Pancreas (tissue), 10 donors: ENCODE results near the gene CREB3. TPM values are rescaled to one million over a fixed set of nuclear protein-coding genes. Genes with fewer than 3 reads are reported as not detected.

ENCODE experiments used
- ATAC-seq, 4 donors: fragments of 200-7000 bp; cut with Tn5 transposase; one replicate each; pipeline versions ENCODE4 v1.8.0 to v1.9.1; 2020; ENCODE audit warnings: mild to moderate bottlenecking in 4 of 4, moderate library complexity in 4 of 4
- DNase-seq, 6 donors: peaks; one replicate each; pipeline ENCODE4 v3.0.0-alpha.2; 2020
- FAIRE-seq: peaks from 2 replicates; lab custom pipeline; 2012; peaks lifted over from hg19 to GRCh38; lab: Jason Lieb, UNC
- H3K27ac ChIP-seq, 4 donors: fragments of 200-600 bp; sonication (generic); 1 replicate in 3 of 4; 2 replicates in 1 of 4; pipeline versions ENCODE4 v1.5.0 to v1.8.0; 2020
- H3K27me3 ChIP-seq, 4 donors: fragments of 200-600 bp; one replicate each; pipeline ENCODE4 v1.8.0; 2021
- H3K36me3 ChIP-seq, 3 donors: fragments of 200-600 bp; sonication (generic) in 1 of 3; one replicate each; pipeline versions ENCODE4 v1.5.0 to v1.8.0; 2020 to 2021
- H3K4me1 ChIP-seq, 3 donors: fragments of 200-600 bp; one replicate each; pipeline ENCODE4 v1.8.0; 2021
- H3K4me3 ChIP-seq, 4 donors: fragments of 200-600 bp; sonication (generic) in 2 of 4; one replicate each; pipeline versions ENCODE4 v1.5.0 to v1.8.0; 2020 to 2021
- H3K9me3 ChIP-seq, 4 donors: fragments of 200-600 bp; one replicate each; pipeline ENCODE4 v1.8.0; 2021
- CTCF ChIP-seq, 4 donors: fragments of 200-600 bp; sonication (generic) in 3 of 4; IDR thresholded peaks; one replicate each; pipeline versions ENCODE4 v1.5.0 to v1.8.0; 2021; ENCODE audit warnings: antibody characterized with exemption in 4 of 4
- WGBS, 2 donors: extraction: QIAGEN DNeasy Blood & Tissue Kit; methylation state at CpG; one replicate each; pipeline ENCODE4 v1.1.7; 2013; 5-methylcytosine and 5-hydroxymethylcytosine counted together
- intact Hi-C, 3 donors: fragments of 100-400 bp; cut with DNase I; formaldehyde crosslinking; loops; one replicate each; pipeline versions ENCODE4 v1.11.1 to v1.14.2; 2022
- polyA plus RNA-seq, 2 donors: library from polyadenylated mRNA; stranded (reverse); fragments of 200-250 nt; gene quantifications; one replicate each; pipeline ENCODE4 v1.2.3, GENCODE V29; 2013
- total RNA-seq, 6 donors: library from RNA; stranded (reverse); fragmentation: NEBNext Ultra II Directional in 4 of 6; extraction: Animal tissue kit (Norgen Biotek cat#: 25700) in 4 of 6; gene quantifications; one replicate each; pipeline versions ENCODE4 v1.2.1 to v1.2.4, GENCODE V29; 2021 to 2023
- donor health status: healthy with polysubstance abuse.
- donor health status: DM: no; HTN: no; CAD: no; lungs with moderate emphysema.
- donor health status: DM: no; HTN: no; CAD: no.
- donor health status: control.
- donor health status: control.
- donor health status: Bipolar disorder and iron deficiency.
- donor health status: DM: yes; HTN: yes; CAD: no.
- donor health status: DM: no; HTN: no; CAD: no.
- donor health status: DM: no; HTN: no; CAD: no.
- donor health status: DM: yes; HTN: yes; CAD: no.

The CREB3 gene
- total and polyA plus RNA-seq, 8 donors, result 15.7 to 29.6 (median 20.5) TPM

GRCh38 chr9:35774907-35775635, 42.6 kb downstream of the CREB3 start:
- no peak overlapping the region for H3K4me3 ChIP-seq
- no peaks in the 10 kb centered on the region for H3K9me3 ChIP-seq
- FAIRE-seq (no peak), DNase-seq (no peak), ATAC-seq (peak in 1 of 4 donors; percentile 5)
- H3K4me1 ChIP-seq, result peaks cover 12 to 25% (median 19%) of the 10 kb centered on the region in 3 donors
- no peaks in the 10 kb centered on the region for H3K36me3 ChIP-seq
- intact Hi-C loops, result no loop called here
- no peak overlapping the region for H3K27ac ChIP-seq
- WGBS, 2 donors, result 81 to 84% methylated on average over 7 of the region's 7 CpGs
- no peaks in the 10 kb centered on the region for H3K27me3 ChIP-seq
- no peak for TF ChIP-seq CTCF (IDR thresholded peaks at IDR 0.05)

- WGBS, 2 donors, result 78 to 91% methylated on average over 4 of the region's 4 CpGs
- intact Hi-C loops, result no loop called here
- FAIRE-seq, result no peak
Observed at GRCh38 chr9:35776018-35776417, 43.6 kb downstream of the CREB3 start.

GRCh38 chr9:35778496-35778895, 46.0 kb downstream of the CREB3 start:
- DNase-seq, result no peak
- no peak overlapping the region for H3K27ac ChIP-seq
- ATAC-seq, result no peak
- no peak for FAIRE-seq
- intact Hi-C loops, result no loop called here
- no peaks in the 10 kb centered on the region for H3K27me3 ChIP-seq
- WGBS, 2 donors, result 90 to 93% methylated on average over 3 of the region's 3 CpGs
- H3K4me3 ChIP-seq, result no peak overlapping the region
- no peaks in the 10 kb centered on the region for H3K9me3 ChIP-seq
- H3K4me1 ChIP-seq, result no peaks in the 10 kb centered on the region
- TF ChIP-seq CTCF (IDR thresholded peaks at IDR 0.05), result no peak
- no peaks in the 10 kb centered on the region for H3K36me3 ChIP-seq

More at GRCh38 chr9:35776018-35776417, 43.6 kb downstream of the CREB3 start:
- DNase-seq (no peak), ATAC-seq (no peak)
- Histone ChIP-seq H3K27me3 (no peaks in the 10 kb centered on the region), H3K36me3 (no peaks in the 10 kb centered on the region), H3K4me1 (peaks cover 6 to 16% (median 13%) of the 10 kb centered on the region in 3 donors), H3K4me3 (no peak overlapping the region), H3K27ac (no peak overlapping the region), H3K9me3 (no peaks in the 10 kb centered on the region)
- no peak for TF ChIP-seq CTCF (IDR thresholded peaks at IDR 0.05)

GRCh38 chr9:35781066-35781465, 48.6 kb downstream of the CREB3 start:
- intact Hi-C loops, result no loop called here
- H3K4me1 ChIP-seq, result no peaks in the 10 kb centered on the region

More at GRCh38 chr9:35781066-35781465, 48.6 kb downstream of the CREB3 start:
- H3K9me3 ChIP-seq, result no peaks in the 10 kb centered on the region
- no peak overlapping the region for H3K4me3 ChIP-seq
- H3K27ac ChIP-seq, result no peak overlapping the region
- WGBS, 2 donors, result 66 to 75% methylated on average over 2 of the region's 2 CpGs
- ATAC-seq (no peak), DNase-seq (no peak), FAIRE-seq (no peak)
- no peaks in the 10 kb centered on the region for H3K27me3 ChIP-seq
- no peak for TF ChIP-seq CTCF (IDR thresholded peaks at IDR 0.05)
- H3K36me3 ChIP-seq, result no peaks in the 10 kb centered on the region
